HG03439 (cell line): ENCODE measurements around the gene TAOK1.
A peak's percentile ranks its signal among the peaks of the same experiment; 100 is the strongest.

Experiments used
- ATAC-seq: cut with Tn5 transposase; IDR thresholded peaks from one replicate; pipeline ENCODE4 v1.9.1; 2021; ENCODE audit warnings: mild to moderate bottlenecking, moderate library complexity; ENCODE audit not compliant: unreplicated experiment

The TAOK1 gene

GRCh38 chr17:29376667-29377270, 13.4 kb upstream of the TAOK1 start:
- no peak for ATAC-seq

- no peak for ATAC-seq
Observed at GRCh38 chr17:29378500-29378899, 11.7 kb upstream of the TAOK1 start.

GRCh38 chr17:29379084-29379991, 10.8 kb upstream of the TAOK1 start:
- no peak for ATAC-seq

- ATAC-seq = no peak
Observed at GRCh38 chr17:29383686-29384085, 6.5 kb upstream of the TAOK1 start.

- ATAC-seq = no peak
Observed at GRCh38 chr17:29384901-29385300, 5.3 kb upstream of the TAOK1 start.

- no peak for ATAC-seq
Observed at GRCh38 chr17:29386760-29387159, 3.4 kb upstream of the TAOK1 start.

GRCh38 chr17:29388937-29389336, 1.2 kb upstream of the TAOK1 start:
- no peak for ATAC-seq

- peak; percentile 13 for ATAC-seq
Observed at GRCh38 chr17:29390851-29391631, 878 bp downstream of the TAOK1 start.

- ATAC-seq = no peak
Observed at GRCh38 chr17:29393436-29393835, 3.3 kb downstream of the TAOK1 start.

- ATAC-seq = no peak
Observed at GRCh38 chr17:29394761-29395160, 4.6 kb downstream of the TAOK1 start.

- no peak for ATAC-seq
Observed at GRCh38 chr17:29396066-29396465, 5.9 kb downstream of the TAOK1 start.

GRCh38 chr17:29399634-29400033, 9.5 kb downstream of the TAOK1 start:
- ATAC-seq = no peak

- no peak for ATAC-seq
Observed at GRCh38 chr17:29400818-29401217, 10.7 kb downstream of the TAOK1 start.

GRCh38 chr17:29401258-29401657, 11.1 kb downstream of the TAOK1 start:
- no peak for ATAC-seq

GRCh38 chr17:29407856-29408255, 17.7 kb downstream of the TAOK1 start:
- ATAC-seq = no peak

- no peak for ATAC-seq
Observed at GRCh38 chr17:29409963-29410362, 19.8 kb downstream of the TAOK1 start.

- ATAC-seq = no peak
Observed at GRCh38 chr17:29412780-29413565, 22.8 kb downstream of the TAOK1 start.

- no peak for ATAC-seq
Observed at GRCh38 chr17:29420128-29420527, 30.0 kb downstream of the TAOK1 start.

- ATAC-seq = no peak
Observed at GRCh38 chr17:29430275-29430674, 40.1 kb downstream of the TAOK1 start.

- no peak for ATAC-seq
Observed at GRCh38 chr17:29433541-29433940, 43.4 kb downstream of the TAOK1 start.

GRCh38 chr17:29434550-29434949, 44.4 kb downstream of the TAOK1 start:
- ATAC-seq = no peak
